ENCODE data around the gene RAET1G.
"Not testable (repeated sequence)": the region's sequence is repeated elsewhere in the genome, so short reads cannot be mapped to it uniquely, and the experiment has no call there.

RAET1G gene

GRCh38 chr6:149922642-149923326 lies at the start of gene RAET1G:
RAET1G (minus strand) TSS chr6:149923121; CDS start chr6:149923010, 111 bp downstream.
- peak; percentile 89 for DNase-seq (ENCODE audit: low read depth, low spot score)

- DNase-seq (ENCODE audit: low read depth, low spot score) = no peak
Measured at GRCh38 chr6:149969635-149970034, 46.7 kb upstream of the RAET1G start.

GRCh38 chr6:149968909-149969308 lies 46.0 kb upstream of the RAET1G start:
- DNase-seq (ENCODE audit: low read depth, low spot score) = not testable (repeated sequence)

- DNase-seq (ENCODE audit: low read depth, low spot score) = not testable (repeated sequence)
Measured at GRCh38 chr6:149967999-149968398, 45.1 kb upstream of the RAET1G start.

- no peak for DNase-seq (ENCODE audit: low read depth, low spot score)
Measured at GRCh38 chr6:149967591-149967990, 44.7 kb upstream of the RAET1G start.

- not testable (repeated sequence) for DNase-seq (ENCODE audit: low read depth, low spot score)
Measured at GRCh38 chr6:149966319-149966718, 43.4 kb upstream of the RAET1G start.

GRCh38 chr6:149965194-149966020 lies 42.5 kb upstream of the RAET1G start:
- DNase-seq (ENCODE audit: low read depth, low spot score) = peak; percentile 26

- DNase-seq (ENCODE audit: low read depth, low spot score) = peak; percentile 42
Measured at GRCh38 chr6:149964308-149965193, 41.6 kb upstream of the RAET1G start.

GRCh38 chr6:149963462-149964307 lies 40.8 kb upstream of the RAET1G start, which contains the start of gene ULBP1:
ULBP1 (plus strand) TSS chr6:149963943; CDS start chr6:149964050, 107 bp downstream.
- DNase-seq (ENCODE audit: low read depth, low spot score) = peak; percentile 88

GRCh38 chr6:149963212-149963461 lies 40.2 kb upstream of the RAET1G start:
- DNase-seq (ENCODE audit: low read depth, low spot score) = peak; percentile 59

- no peak for DNase-seq (ENCODE audit: low read depth, low spot score)
Measured at GRCh38 chr6:149962461-149963211, 39.7 kb upstream of the RAET1G start.

- peak; percentile 32 for DNase-seq (ENCODE audit: low read depth, low spot score)
Measured at GRCh38 chr6:149961728-149962425, 39.0 kb upstream of the RAET1G start.

GRCh38 chr6:149960488-149960887 lies 37.6 kb upstream of the RAET1G start:
- no peak for DNase-seq (ENCODE audit: low read depth, low spot score)

GRCh38 chr6:149959806-149960205 lies 36.9 kb upstream of the RAET1G start:
- not testable (repeated sequence) for DNase-seq (ENCODE audit: low read depth, low spot score)

- not testable (repeated sequence) for DNase-seq (ENCODE audit: low read depth, low spot score)
Measured at GRCh38 chr6:149958124-149958523, 35.2 kb upstream of the RAET1G start.

GRCh38 chr6:149955654-149956317 lies 32.9 kb upstream of the RAET1G start:
- not testable (repeated sequence) for DNase-seq (ENCODE audit: low read depth, low spot score)

GRCh38 chr6:149954984-149955653 lies 32.2 kb upstream of the RAET1G start:
- not testable (repeated sequence) for DNase-seq (ENCODE audit: low read depth, low spot score)

GRCh38 chr6:149954328-149954983 lies 31.5 kb upstream of the RAET1G start:
- DNase-seq (ENCODE audit: low read depth, low spot score) = not testable (repeated sequence)
